Inferior parietal cortex (tissue), 1 donor: ENCODE results near the gene COBL.

ENCODE experiments used
- DNase-seq: peaks from one replicate; pipeline ENCODE4 v3.0.0-alpha.2; 2016; ENCODE audit errors: extremely low spot score

COBL gene

GRCh38 chr7:51255036-51255435 is 61.6 kb downstream of the COBL start:
- no peak for DNase-seq

GRCh38 chr7:51253157-51253556 is 63.5 kb downstream of the COBL start:
- no peak for DNase-seq

GRCh38 chr7:51251290-51251689 is 65.3 kb downstream of the COBL start:
- DNase-seq = no peak

- no peak for DNase-seq
These were observed 66.1 kb downstream of the COBL start for GRCh38 chr7:51250512-51250911.

GRCh38 chr7:51249991-51250390 is 66.6 kb downstream of the COBL start:
- DNase-seq = no peak

GRCh38 chr7:51249187-51249945 is 67.2 kb downstream of the COBL start:
- DNase-seq = no peak

GRCh38 chr7:51246258-51247245 is 70.1 kb downstream of the COBL start:
- no peak for DNase-seq

- no peak for DNase-seq
These were observed 71.7 kb downstream of the COBL start for GRCh38 chr7:51244885-51245284.

GRCh38 chr7:51244053-51244452 is 72.6 kb downstream of the COBL start:
- DNase-seq = no peak

GRCh38 chr7:51243631-51244030 is 73.0 kb downstream of the COBL start:
- no peak for DNase-seq

GRCh38 chr7:51242881-51243518 is 73.6 kb downstream of the COBL start:
- no peak for DNase-seq

- no peak for DNase-seq
These were observed 74.5 kb downstream of the COBL start for GRCh38 chr7:51242007-51242691.

GRCh38 chr7:51240868-51241267 is 75.7 kb downstream of the COBL start:
- no peak for DNase-seq

GRCh38 chr7:51239691-51240090 is 76.9 kb downstream of the COBL start:
- DNase-seq = no peak

GRCh38 chr7:51238981-51239495 is 77.6 kb downstream of the COBL start:
- DNase-seq = no peak

GRCh38 chr7:51237446-51238133 is 79.0 kb downstream of the COBL start:
- DNase-seq = no peak

- DNase-seq = no peak
These were observed 80.0 kb downstream of the COBL start for GRCh38 chr7:51236470-51237132.

- DNase-seq = no peak
These were observed 80.9 kb downstream of the COBL start for GRCh38 chr7:51235593-51236313.

GRCh38 chr7:51234609-51235308 is 81.8 kb downstream of the COBL start:
- DNase-seq = no peak
